ENCODE data around the gene AADAC. TPM values are rescaled to one million over a fixed set of nuclear protein-coding genes. Genes with fewer than 3 reads are reported as not detected.

Gene AADAC
- total and polyA plus RNA-seq, 2 donors (not counting 1 experiment from before 2014, with no cell fraction given), result 0.17 TPM; not detected in 1

DNA sequence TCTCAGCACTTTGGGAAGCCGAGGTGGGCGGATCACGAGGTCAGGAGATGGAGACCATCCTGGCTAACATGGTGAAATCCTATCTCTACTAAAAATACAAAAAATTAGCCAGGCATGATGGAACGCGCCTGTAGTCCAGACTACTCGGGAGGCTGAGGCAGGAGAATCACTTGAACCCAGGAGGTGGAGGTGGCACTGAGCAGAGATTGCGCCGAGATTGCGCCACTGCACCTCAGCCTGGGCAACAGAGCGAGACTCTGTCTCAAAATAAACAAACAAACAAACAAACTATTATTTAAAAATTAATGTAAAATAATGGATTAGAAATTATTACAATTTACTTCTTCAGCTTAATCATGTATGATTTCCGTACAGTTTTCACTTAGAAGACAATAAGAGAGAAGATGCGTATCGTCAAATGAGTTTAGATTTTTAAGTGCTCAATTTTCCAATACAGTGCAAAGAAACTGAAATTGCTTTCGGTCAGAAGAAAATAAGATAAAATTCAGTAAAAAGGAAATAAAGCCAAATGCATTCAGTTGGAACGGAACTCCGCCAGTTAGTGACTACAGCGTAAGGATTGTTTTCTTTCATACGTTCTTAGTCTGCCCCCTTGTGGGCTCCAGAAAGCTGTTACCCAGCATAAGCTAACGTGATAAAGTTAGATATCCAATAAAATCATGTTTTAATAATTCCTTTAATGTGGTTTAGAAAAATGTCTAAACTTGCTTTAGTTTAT is 24.8 kb downstream of the AADAC start:
- peak; percentile 80 to 90 for DNase-seq (ENCODE audit: low read depth in 2 of 2)
- no peaks in the 10 kb centered on the region for H3K27me3 ChIP-seq (ENCODE audit: control insufficient read depth, insufficient read depth, low read length)

DNA sequence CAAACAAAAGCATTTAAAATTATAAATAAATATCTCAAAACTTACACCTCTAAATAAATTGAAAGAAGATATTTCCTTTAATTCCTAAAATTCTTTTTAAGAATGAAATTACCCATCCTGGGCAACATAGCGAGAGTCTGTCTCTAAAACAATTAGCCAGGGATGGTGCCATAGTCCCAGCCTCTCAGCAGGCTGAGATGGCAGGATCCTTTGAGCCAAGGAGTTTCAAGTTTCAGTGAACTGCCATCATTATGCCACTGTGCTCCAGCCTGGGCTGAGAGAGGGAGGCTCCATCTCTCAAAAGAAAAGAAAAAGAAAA is 25.4 kb downstream of the AADAC start:
- Histone ChIP-seq H3K27ac (ENCODE audit: insufficient read depth, low read length) (no peak overlapping the region), H3K4me3 (replicated peaks in 1 of 4; ENCODE audit: control extremely low read depth in 1 of 4, insufficient read depth in 1 of 4, low read depth in 3 of 4, low read length in 4 of 4) (no peak overlapping the region), H3K4me2 (ENCODE audit: extremely low read depth, insufficient read depth, low read length) (no peak overlapping the region), H4K20me1 (ENCODE audit: control insufficient read depth, extremely low read depth, insufficient read depth, low read length) (no peaks in the 10 kb centered on the region), H3K9me3 (ENCODE audit: control insufficient read depth, insufficient read depth, low read depth, low read length) (no peaks in the 10 kb centered on the region), H3K79me2 (ENCODE audit: control insufficient read depth, insufficient read depth, low read length) (no peaks in the 10 kb centered on the region), H3K9ac (ENCODE audit: insufficient read depth, low read length) (no peak overlapping the region), H3K27me3 (ENCODE audit: control insufficient read depth, insufficient read depth, low read length) (no peaks in the 10 kb centered on the region), H3K36me3 (ENCODE audit: control insufficient read depth, insufficient read depth, low read length) (no peaks in the 10 kb centered on the region), H3K4me1 (ENCODE audit: control insufficient read depth, extremely low read depth, insufficient read depth, low read length) (peaks cover 14% of the 10 kb centered on the region), H2AFZ (ENCODE audit: low read length) (no peak overlapping the region)
- DNase-seq (ENCODE audit: low read depth in 2 of 2), result no peak
- TF ChIP-seq, protein P1, sequence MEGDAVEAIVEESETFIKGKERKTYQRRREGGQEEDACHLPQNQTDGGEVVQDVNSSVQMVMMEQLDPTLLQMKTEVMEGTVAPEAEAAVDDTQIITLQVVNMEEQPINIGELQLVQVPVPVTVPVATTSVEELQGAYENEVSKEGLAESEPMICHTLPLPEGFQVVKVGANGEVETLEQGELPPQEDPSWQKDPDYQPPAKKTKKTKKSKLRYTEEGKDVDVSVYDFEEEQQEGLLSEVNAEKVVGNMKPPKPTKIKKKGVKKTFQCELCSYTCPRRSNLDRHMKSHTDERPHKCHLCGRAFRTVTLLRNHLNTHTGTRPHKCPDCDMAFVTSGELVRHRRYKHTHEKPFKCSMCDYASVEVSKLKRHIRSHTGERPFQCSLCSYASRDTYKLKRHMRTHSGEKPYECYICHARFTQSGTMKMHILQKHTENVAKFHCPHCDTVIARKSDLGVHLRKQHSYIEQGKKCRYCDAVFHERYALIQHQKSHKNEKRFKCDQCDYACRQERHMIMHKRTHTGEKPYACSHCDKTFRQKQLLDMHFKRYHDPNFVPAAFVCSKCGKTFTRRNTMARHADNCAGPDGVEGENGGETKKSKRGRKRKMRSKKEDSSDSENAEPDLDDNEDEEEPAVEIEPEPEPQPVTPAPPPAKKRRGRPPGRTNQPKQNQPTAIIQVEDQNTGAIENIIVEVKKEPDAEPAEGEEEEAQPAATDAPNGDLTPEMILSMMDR (conservative IDR thresholded peaks at IDR 0.05 in 1 of 2, IDR thresholded peaks at IDR 0.05 in 1 of 2; ENCODE audit: low read depth in 1 of 2, low read length in 2 of 2), result no peak
- no peak for TF ChIP-seq EZH2 (IDR thresholded peaks at IDR 0.05; ENCODE audit: low read length, missing control alignments)

More for the DNA sequence above, 24.8 kb downstream of the AADAC start:
- Histone ChIP-seq H3K27ac (ENCODE audit: insufficient read depth, low read length) (no peak overlapping the region), H3K36me3 (ENCODE audit: control insufficient read depth, insufficient read depth, low read length) (no peaks in the 10 kb centered on the region), H3K4me1 (ENCODE audit: control insufficient read depth, extremely low read depth, insufficient read depth, low read length) (peaks cover 14% of the 10 kb centered on the region), H3K4me2 (ENCODE audit: extremely low read depth, insufficient read depth, low read length) (peak overlapping the region; percentile 62), H4K20me1 (ENCODE audit: control insufficient read depth, extremely low read depth, insufficient read depth, low read length) (no peaks in the 10 kb centered on the region), H2AFZ (ENCODE audit: low read length) (no peak overlapping the region), H3K9ac (ENCODE audit: insufficient read depth, low read length) (no peak overlapping the region), H3K9me3 (ENCODE audit: control insufficient read depth, insufficient read depth, low read depth, low read length) (no peaks in the 10 kb centered on the region), H3K79me2 (ENCODE audit: control insufficient read depth, insufficient read depth, low read length) (no peaks in the 10 kb centered on the region), H3K4me3 (replicated peaks in 1 of 4; ENCODE audit: control extremely low read depth in 1 of 4, insufficient read depth in 1 of 4, low read depth in 3 of 4, low read length in 4 of 4) (peak overlapping the region in 1 of 4 experiments; percentile 20)
- TF ChIP-seq, protein P1 (conservative IDR thresholded peaks at IDR 0.05 in 1 of 2, IDR thresholded peaks at IDR 0.05 in 1 of 2; ENCODE audit: low read depth in 1 of 2, low read length in 2 of 2), result peak; percentile 70 to 82
- no peak for TF ChIP-seq EZH2 (IDR thresholded peaks at IDR 0.05; ENCODE audit: low read length, missing control alignments)

DNA sequence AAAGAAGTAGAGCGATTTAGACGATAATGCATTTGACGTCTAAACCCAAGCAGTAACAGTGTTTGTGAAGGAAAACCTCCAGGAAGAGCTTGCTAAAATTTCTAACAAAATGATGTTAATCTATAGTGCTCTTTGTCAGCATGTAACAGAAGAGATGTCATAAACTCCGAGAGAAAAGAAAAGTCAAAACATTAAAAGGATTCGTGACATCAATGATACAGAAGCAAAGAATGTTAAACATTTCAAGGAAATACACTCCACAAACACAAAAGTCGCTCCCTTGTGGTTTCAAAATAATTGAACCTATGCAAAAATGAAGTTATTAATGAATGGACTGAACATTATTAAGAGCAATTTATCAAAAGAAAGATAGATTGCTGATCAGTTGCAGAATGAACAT is 27.9 kb downstream of the AADAC start:
- no peaks in the 10 kb centered on the region for H3K27me3 ChIP-seq (ENCODE audit: control insufficient read depth, insufficient read depth, low read length)
- H3K4me2 ChIP-seq (ENCODE audit: extremely low read depth, insufficient read depth, low read length), result no peak overlapping the region
- no peaks in the 10 kb centered on the region for H3K36me3 ChIP-seq (ENCODE audit: control insufficient read depth, insufficient read depth, low read length)
- no peaks in the 10 kb centered on the region for H3K79me2 ChIP-seq (ENCODE audit: control insufficient read depth, insufficient read depth, low read length)
- H4K20me1 ChIP-seq (ENCODE audit: control insufficient read depth, extremely low read depth, insufficient read depth, low read length), result no peaks in the 10 kb centered on the region
- H3K9me3 ChIP-seq (ENCODE audit: control insufficient read depth, insufficient read depth, low read depth, low read length), result no peaks in the 10 kb centered on the region
- H3K4me3 ChIP-seq (replicated peaks in 1 of 4; ENCODE audit: control extremely low read depth in 1 of 4, insufficient read depth in 1 of 4, low read depth in 3 of 4, low read length in 4 of 4), result no peak overlapping the region
- H3K4me1 ChIP-seq (ENCODE audit: control insufficient read depth, extremely low read depth, insufficient read depth, low read length), result peaks cover 5% of the 10 kb centered on the region
- H2AFZ ChIP-seq (ENCODE audit: low read length), result no peak overlapping the region
- DNase-seq (ENCODE audit: low read depth in 2 of 2), result peak in 1 of 2 donors; percentile 51
- no peak overlapping the region for H3K9ac ChIP-seq (ENCODE audit: insufficient read depth, low read length)
- H3K27ac ChIP-seq (ENCODE audit: insufficient read depth, low read length), result no peak overlapping the region
- TF ChIP-seq EZH2 (IDR thresholded peaks at IDR 0.05; ENCODE audit: low read length, missing control alignments), result no peak
